GM23338 (cell line): ENCODE measurements around the gene DHX8.

ENCODE experiments used
- POLR2AphosphoS5 ChIP-seq: IDR thresholded peaks from 2 replicates; pipeline ENCODE4 v1.6.1; 2016; ENCODE audit warnings: antibody characterized with exemption, low read depth
- TF ChIP-seq, protein P1 (sequence below), 2 experiments: fragments of 200-600 bp in 1 of 2; sonication (generic) in 1 of 2; conservative IDR thresholded peaks; 2 replicates each; pipeline versions ENCODE4 v1.5.1 to v1.6.1; 2016 to 2017; ENCODE audit warnings: antibody characterized with exemption in 2 of 2, low read depth in 2 of 2, mild to moderate bottlenecking in 2 of 2, moderate library complexity in 1 of 2

DNA sequence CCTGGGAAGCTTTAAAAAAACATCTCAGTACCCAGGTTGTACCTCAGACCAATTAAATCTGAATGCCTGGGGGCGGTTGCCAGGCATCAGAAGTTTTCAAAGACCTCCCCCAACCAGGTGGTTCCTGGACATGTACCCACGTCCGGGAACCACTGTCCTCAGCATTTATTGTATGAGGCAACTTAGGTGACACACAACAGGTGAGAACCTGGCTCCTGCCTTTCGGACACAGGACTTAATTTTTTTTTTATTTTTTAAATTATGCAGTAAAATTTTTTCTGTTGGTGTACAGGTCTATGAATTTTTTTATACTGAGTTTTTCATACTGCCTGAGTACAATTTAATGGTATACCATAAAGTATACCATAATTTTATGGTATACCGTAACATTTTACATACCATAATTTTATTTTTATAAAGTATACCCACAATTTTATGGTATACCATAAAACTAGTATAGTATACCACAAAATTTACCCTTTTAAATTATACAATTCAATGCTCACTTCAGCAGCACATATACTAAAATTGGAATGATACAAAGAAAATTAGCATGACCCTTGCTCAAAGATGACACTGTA is 38.7 kb upstream of the DHX8 start:
- TF ChIP-seq, protein P1, sequence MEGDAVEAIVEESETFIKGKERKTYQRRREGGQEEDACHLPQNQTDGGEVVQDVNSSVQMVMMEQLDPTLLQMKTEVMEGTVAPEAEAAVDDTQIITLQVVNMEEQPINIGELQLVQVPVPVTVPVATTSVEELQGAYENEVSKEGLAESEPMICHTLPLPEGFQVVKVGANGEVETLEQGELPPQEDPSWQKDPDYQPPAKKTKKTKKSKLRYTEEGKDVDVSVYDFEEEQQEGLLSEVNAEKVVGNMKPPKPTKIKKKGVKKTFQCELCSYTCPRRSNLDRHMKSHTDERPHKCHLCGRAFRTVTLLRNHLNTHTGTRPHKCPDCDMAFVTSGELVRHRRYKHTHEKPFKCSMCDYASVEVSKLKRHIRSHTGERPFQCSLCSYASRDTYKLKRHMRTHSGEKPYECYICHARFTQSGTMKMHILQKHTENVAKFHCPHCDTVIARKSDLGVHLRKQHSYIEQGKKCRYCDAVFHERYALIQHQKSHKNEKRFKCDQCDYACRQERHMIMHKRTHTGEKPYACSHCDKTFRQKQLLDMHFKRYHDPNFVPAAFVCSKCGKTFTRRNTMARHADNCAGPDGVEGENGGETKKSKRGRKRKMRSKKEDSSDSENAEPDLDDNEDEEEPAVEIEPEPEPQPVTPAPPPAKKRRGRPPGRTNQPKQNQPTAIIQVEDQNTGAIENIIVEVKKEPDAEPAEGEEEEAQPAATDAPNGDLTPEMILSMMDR (conservative IDR thresholded peaks at IDR 0.05; ENCODE audit: low read depth in 2 of 2): no peak
- no peak for TF ChIP-seq POLR2AphosphoS5
